Adipocyte (in vitro differentiated cells): ENCODE results near the gene PLAC8L1.

ENCODE experiments used
- DNase-seq: peaks from one replicate; pipeline ENCODE4 v3.0.0-alpha.2; 2015; ENCODE audit warnings: low read depth
- H3K27me3 ChIP-seq: replicated peaks from 2 replicates; pipeline ENCODE4 v1.7.0; 2013; ENCODE audit warnings: mild to moderate bottlenecking, low read length, moderate library complexity; ENCODE audit not compliant: control insufficient read depth, insufficient read depth
- H3K36me3 ChIP-seq: 2 replicates; pipeline ENCODE4 v1.7.0; 2013; ENCODE audit warnings: low read length, mild to moderate bottlenecking, moderate library complexity; ENCODE audit not compliant: control insufficient read depth, insufficient read depth, severe bottlenecking
- H3K4me1 ChIP-seq: 2 replicates; pipeline ENCODE4 v1.7.0; 2013; ENCODE audit warnings: mild to moderate bottlenecking, low read length, moderate library complexity; ENCODE audit not compliant: control insufficient read depth, insufficient read depth
- H3K4me3 ChIP-seq: 2 replicates; pipeline ENCODE4 v1.7.0; 2013; ENCODE audit warnings: mild to moderate bottlenecking, low read length, moderate library complexity
- H3K9ac ChIP-seq: 2 replicates; pipeline ENCODE4 v1.7.0; 2013; ENCODE audit warnings: mild to moderate bottlenecking, low read length, moderate library complexity
- H3K9me3 ChIP-seq: 2 replicates; pipeline ENCODE4 v1.7.0; 2013; ENCODE audit warnings: mild to moderate bottlenecking, low read length, moderate library complexity; ENCODE audit not compliant: control insufficient read depth

PLAC8L1 gene

GRCh38 chr5:146066968-146067367, 38.4 kb downstream of the PLAC8L1 start:
- Histone ChIP-seq H3K4me3 (no peak overlapping the region), H3K27me3 (no peaks in the 10 kb centered on the region), H3K9ac (no peak overlapping the region), H3K4me1 (no peaks in the 10 kb centered on the region), H3K36me3 (no peaks in the 10 kb centered on the region), H3K9me3 (no peaks in the 10 kb centered on the region)
- no peak for DNase-seq

- DNase-seq, result no peak
These were observed 45.2 kb downstream of the PLAC8L1 start for GRCh38 chr5:146060221-146060585.

GRCh38 chr5:146059460-146060220, 45.7 kb downstream of the PLAC8L1 start:
- Histone ChIP-seq H3K9me3 (no peaks in the 10 kb centered on the region), H3K27me3 (peaks cover 7% of the 10 kb centered on the region)
- no peak for DNase-seq

More at GRCh38 chr5:146060221-146060585, 45.2 kb downstream of the PLAC8L1 start:
- Histone ChIP-seq H3K27me3 (peaks cover 7% of the 10 kb centered on the region), H3K4me3 (no peak overlapping the region), H3K36me3 (no peaks in the 10 kb centered on the region), H3K9ac (no peak overlapping the region), H3K9me3 (no peaks in the 10 kb centered on the region), H3K4me1 (no peaks in the 10 kb centered on the region)

DNA sequence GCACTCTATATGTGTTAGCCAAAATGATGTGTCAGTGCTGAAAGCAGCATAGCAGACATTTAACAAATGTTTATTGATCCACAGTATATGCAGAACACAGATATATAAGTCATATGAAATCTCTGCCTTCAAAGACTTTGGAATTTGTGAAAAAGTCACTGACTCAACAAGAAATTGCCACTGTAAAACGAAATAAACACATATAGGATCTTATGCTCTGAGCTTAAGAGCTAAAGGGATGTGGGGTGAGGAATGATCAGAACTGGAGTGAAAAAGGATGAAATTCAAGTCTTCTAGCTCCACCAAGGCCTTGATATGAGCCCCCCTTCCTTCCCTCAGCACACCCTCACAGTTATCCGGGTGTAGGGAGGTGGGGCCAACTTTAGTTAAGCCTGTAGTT, 49.9 kb downstream of the PLAC8L1 start:
- DNase-seq, result no peak

More at GRCh38 chr5:146059460-146060220, 45.7 kb downstream of the PLAC8L1 start:
- Histone ChIP-seq H3K4me1 (no peaks in the 10 kb centered on the region), H3K9ac (no peak overlapping the region), H3K4me3 (no peak overlapping the region), H3K36me3 (no peaks in the 10 kb centered on the region)

GRCh38 chr5:146052780-146053179, 52.6 kb downstream of the PLAC8L1 start:
- H3K36me3 ChIP-seq, result no peaks in the 10 kb centered on the region
- H3K4me1 ChIP-seq, result no peaks in the 10 kb centered on the region
- H3K4me3 ChIP-seq, result no peak overlapping the region
- H3K9ac ChIP-seq, result no peak overlapping the region
- peaks cover 2% of the 10 kb centered on the region for H3K27me3 ChIP-seq
- H3K9me3 ChIP-seq, result no peaks in the 10 kb centered on the region
- no peak for DNase-seq

More for the DNA sequence above, 49.9 kb downstream of the PLAC8L1 start:
- no peaks in the 10 kb centered on the region for H3K36me3 ChIP-seq
- no peaks in the 10 kb centered on the region for H3K4me1 ChIP-seq
- no peak overlapping the region for H3K9ac ChIP-seq
- H3K9me3 ChIP-seq, result no peaks in the 10 kb centered on the region
- no peak overlapping the region for H3K4me3 ChIP-seq
- H3K27me3 ChIP-seq, result peaks cover 7% of the 10 kb centered on the region

DNA sequence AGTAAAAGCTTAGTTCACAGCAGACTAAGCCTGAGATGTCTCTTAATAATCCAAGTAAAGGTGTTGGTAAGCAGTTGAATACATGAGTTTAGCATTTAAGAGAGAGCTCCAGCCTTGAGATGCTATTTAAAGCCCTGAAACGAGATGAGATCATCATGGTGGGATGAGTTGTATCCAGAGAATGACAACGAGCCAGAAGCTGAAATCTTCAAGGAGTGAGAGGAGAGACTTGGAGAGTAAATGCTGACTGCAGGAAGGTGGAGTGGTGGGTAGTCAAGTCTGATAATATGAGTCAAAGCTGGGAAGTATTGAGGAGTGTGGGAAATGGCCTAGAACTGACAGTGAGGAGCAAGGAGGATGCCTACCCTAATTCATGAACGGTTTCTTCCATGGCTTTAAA, 53.7 kb downstream of the PLAC8L1 start:
- peak; percentile 25 for DNase-seq
- no peak overlapping the region for H3K9ac ChIP-seq
- H3K9me3 ChIP-seq, result no peaks in the 10 kb centered on the region
- H3K36me3 ChIP-seq, result no peaks in the 10 kb centered on the region
- no peaks in the 10 kb centered on the region for H3K4me1 ChIP-seq
- no peaks in the 10 kb centered on the region for H3K27me3 ChIP-seq
- H3K4me3 ChIP-seq, result no peak overlapping the region

GRCh38 chr5:146050086-146050485, 55.3 kb downstream of the PLAC8L1 start:
- Histone ChIP-seq H3K9ac (no peak overlapping the region), H3K36me3 (no peaks in the 10 kb centered on the region), H3K4me3 (no peak overlapping the region), H3K4me1 (no peaks in the 10 kb centered on the region), H3K9me3 (no peaks in the 10 kb centered on the region), H3K27me3 (no peaks in the 10 kb centered on the region)
- DNase-seq, result no peak

GRCh38 chr5:146049704-146050026, 55.7 kb downstream of the PLAC8L1 start:
- H3K9me3 ChIP-seq, result no peaks in the 10 kb centered on the region
- no peaks in the 10 kb centered on the region for H3K36me3 ChIP-seq
- no peak overlapping the region for H3K9ac ChIP-seq
- no peak for DNase-seq
- no peaks in the 10 kb centered on the region for H3K4me1 ChIP-seq
- no peak overlapping the region for H3K4me3 ChIP-seq
- no peaks in the 10 kb centered on the region for H3K27me3 ChIP-seq

GRCh38 chr5:146048994-146049703, 56.2 kb downstream of the PLAC8L1 start:
- DNase-seq, result peak; percentile 90
- H3K9me3 ChIP-seq, result no peaks in the 10 kb centered on the region
- no peaks in the 10 kb centered on the region for H3K27me3 ChIP-seq
- H3K4me3 ChIP-seq, result no peak overlapping the region
- H3K9ac ChIP-seq, result no peak overlapping the region
- H3K36me3 ChIP-seq, result no peaks in the 10 kb centered on the region
- H3K4me1 ChIP-seq, result no peaks in the 10 kb centered on the region

DNA sequence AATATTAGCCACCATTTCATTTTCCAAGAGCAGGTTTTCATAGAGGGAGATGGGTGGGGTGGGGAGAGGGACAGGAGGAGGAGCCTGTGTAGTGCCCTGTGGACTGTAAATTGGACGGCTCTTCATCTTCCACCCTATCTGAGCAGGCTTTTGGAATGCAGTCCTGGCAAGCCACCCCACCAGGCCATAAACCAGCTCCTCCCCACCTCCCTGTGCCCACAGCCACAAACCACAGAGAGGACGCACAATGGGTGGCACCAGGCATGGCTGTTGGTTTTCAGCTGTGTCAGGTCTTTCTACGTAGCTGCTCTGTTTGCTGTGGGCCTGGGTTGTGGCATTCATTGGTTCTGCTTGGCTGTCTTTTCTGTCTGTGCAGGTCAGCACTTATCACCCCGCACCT, 58.0 kb downstream of the PLAC8L1 start:
- no peaks in the 10 kb centered on the region for H3K9me3 ChIP-seq
- H3K4me1 ChIP-seq, result no peaks in the 10 kb centered on the region
- no peak for DNase-seq
- no peak overlapping the region for H3K9ac ChIP-seq
- H3K36me3 ChIP-seq, result no peaks in the 10 kb centered on the region
- H3K4me3 ChIP-seq, result no peak overlapping the region
- no peaks in the 10 kb centered on the region for H3K27me3 ChIP-seq

DNA sequence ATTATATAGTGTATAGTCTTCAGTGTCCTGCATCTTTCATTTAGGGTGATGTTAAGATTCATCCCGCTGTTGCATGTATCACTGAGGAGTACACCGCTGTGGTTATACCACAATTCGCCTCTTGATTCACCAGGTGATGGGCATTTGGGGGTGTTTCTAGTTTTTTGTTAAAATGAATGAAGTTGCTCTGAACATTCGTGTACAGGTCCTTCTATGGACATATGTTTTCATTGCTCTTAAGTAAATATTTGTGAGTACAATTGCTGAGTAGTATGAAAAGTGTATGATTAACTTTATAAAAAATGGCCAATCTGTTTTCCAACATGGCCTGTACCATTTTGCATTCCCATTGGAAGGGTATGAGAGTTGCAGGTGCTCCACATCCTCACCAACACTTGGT, 61.7 kb downstream of the PLAC8L1 start:
- no peaks in the 10 kb centered on the region for H3K27me3 ChIP-seq
- H3K4me3 ChIP-seq, result no peak overlapping the region
- DNase-seq, result no peak

More for the DNA sequence above, 61.7 kb downstream of the PLAC8L1 start:
- Histone ChIP-seq H3K9me3 (no peaks in the 10 kb centered on the region), H3K4me1 (peaks cover 22% of the 10 kb centered on the region), H3K36me3 (no peaks in the 10 kb centered on the region), H3K9ac (no peak overlapping the region)
